ENCODE results near the gene PILRB.
"Not testable (repeated sequence)": the region's sequence is repeated elsewhere in the genome, so short reads cannot be mapped to it uniquely, and the experiment has no call there.

The PILRB gene

GRCh38 chr7:100380196-100380595 lies 22.3 kb downstream of the PILRB start:
- no peak for DNase-seq

- not testable (repeated sequence) for DNase-seq
Measured at GRCh38 chr7:100381531-100382233, 23.8 kb downstream of the PILRB start.

- DNase-seq: not testable (repeated sequence)
Measured at GRCh38 chr7:100382234-100382853, 24.4 kb downstream of the PILRB start.

GRCh38 chr7:100384628-100385294 lies 26.8 kb downstream of the PILRB start:
- no peak for DNase-seq

GRCh38 chr7:100386940-100387339 lies 29.0 kb downstream of the PILRB start:
- no peak for DNase-seq

- no peak for DNase-seq
Measured at GRCh38 chr7:100387695-100388094, 29.8 kb downstream of the PILRB start.

- no peak for DNase-seq
Measured at GRCh38 chr7:100389437-100390088, 31.6 kb downstream of the PILRB start.

- no peak for DNase-seq
Measured at GRCh38 chr7:100390286-100391009, 32.5 kb downstream of the PILRB start.

GRCh38 chr7:100393233-100393905 lies 35.5 kb downstream of the PILRB start:
- DNase-seq: no peak

GRCh38 chr7:100394077-100394476 lies 36.2 kb downstream of the PILRB start:
- DNase-seq: no peak

GRCh38 chr7:100396421-100396982 lies 38.6 kb downstream of the PILRB start:
- DNase-seq: no peak

- DNase-seq: no peak
Measured at GRCh38 chr7:100397315-100398081, 39.6 kb downstream of the PILRB start.

GRCh38 chr7:100398239-100398638 lies 40.3 kb downstream of the PILRB start:
- DNase-seq: no peak

- no peak for DNase-seq
Measured at GRCh38 chr7:100400041-100400440, 42.1 kb downstream of the PILRB start.

- DNase-seq: peak; percentile 9
Measured at GRCh38 chr7:100400656-100401055, 42.7 kb downstream of the PILRB start.

- no peak for DNase-seq
Measured at GRCh38 chr7:100401811-100402210, 43.9 kb downstream of the PILRB start.

GRCh38 chr7:100402241-100402640 lies 44.3 kb downstream of the PILRB start:
- DNase-seq: no peak

- peak; percentile 53 for DNase-seq
Measured at GRCh38 chr7:100406767-100407166, 48.9 kb downstream of the PILRB start.

GRCh38 chr7:100407285-100408180 lies 49.6 kb downstream of the PILRB start:
- DNase-seq: peak; percentile 76

GRCh38 chr7:100411101-100411500 lies 53.2 kb downstream of the PILRB start:
- no peak for DNase-seq

Data from fibroblast of upper back skin (primary cell).